H7 (cell line): ENCODE results near the gene NOXO1. TPM values are rescaled to one million over a fixed set of nuclear protein-coding genes. Genes with fewer than 3 reads are reported as not detected.
"Not testable (repeated sequence)": the region's sequence is repeated elsewhere in the genome, so short reads cannot be mapped to it uniquely, and the experiment has no call there.

ENCODE experiments used
- DNase-seq: peaks from one replicate; pipeline ENCODE4 v3.0.0; 2012
- H3K27me3 ChIP-seq: 2 replicates; pipeline ENCODE4 v1.6.0; 2011; ENCODE audit warnings: mild to moderate bottlenecking, low read length; ENCODE audit not compliant: control insufficient read depth, insufficient read depth
- H3K36me3 ChIP-seq: replicated peaks from 2 replicates; pipeline ENCODE4 v1.5.1; 2011; ENCODE audit warnings: low read length; ENCODE audit not compliant: control insufficient read depth, insufficient read depth
- H3K4me3 ChIP-seq: 2 replicates; pipeline ENCODE4 v1.5.1; 2011; ENCODE audit warnings: low read depth, mild to moderate bottlenecking, control low read depth, low read length, moderate library complexity; ENCODE audit not compliant: insufficient read depth
- total RNA-seq: library from RNA; depleted of rRNA; stranded (reverse); fragments of >200 nt; shearing (Covaris generic); gene quantifications from 2 replicates; pipeline ENCODE4 v1.2.3, GENCODE V29; 2014

The NOXO1 gene
- total RNA-seq, 1 experiment from 2014 or later = not detected

DNA sequence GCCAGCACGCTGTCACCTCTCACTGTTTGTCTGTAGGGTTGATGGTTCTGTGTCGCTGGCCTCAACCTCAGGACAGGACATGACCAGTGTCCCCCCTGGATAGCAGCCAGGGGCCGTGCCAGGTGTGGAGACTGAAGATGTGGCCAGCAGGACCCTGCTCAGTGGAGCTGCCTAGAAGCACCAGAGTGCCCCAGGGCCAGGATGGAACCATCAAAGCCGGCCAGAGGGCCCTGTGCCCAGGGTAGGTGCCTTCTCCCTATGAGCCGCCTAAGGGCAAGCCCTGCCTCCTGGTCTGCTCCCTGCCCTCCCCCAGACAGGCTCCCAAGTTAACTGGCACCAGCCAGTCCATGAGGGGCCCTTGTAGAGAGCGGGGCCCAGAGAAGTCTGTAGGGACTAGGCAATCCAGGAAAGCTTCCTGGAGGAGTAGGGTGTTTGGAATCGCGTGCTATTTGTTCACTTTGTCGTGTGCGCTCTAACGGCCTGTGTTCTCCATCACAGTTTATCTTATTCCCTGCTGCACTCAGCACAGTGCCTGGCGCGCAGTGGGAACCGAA is 22.5 kb downstream of the NOXO1 start:
- Histone ChIP-seq H3K27me3 (no peaks in the 10 kb centered on the region), H3K4me3 (peak overlapping the region; percentile 96), H3K36me3 (peaks cover 21% of the 10 kb centered on the region)
- DNase-seq = no peak

DNA sequence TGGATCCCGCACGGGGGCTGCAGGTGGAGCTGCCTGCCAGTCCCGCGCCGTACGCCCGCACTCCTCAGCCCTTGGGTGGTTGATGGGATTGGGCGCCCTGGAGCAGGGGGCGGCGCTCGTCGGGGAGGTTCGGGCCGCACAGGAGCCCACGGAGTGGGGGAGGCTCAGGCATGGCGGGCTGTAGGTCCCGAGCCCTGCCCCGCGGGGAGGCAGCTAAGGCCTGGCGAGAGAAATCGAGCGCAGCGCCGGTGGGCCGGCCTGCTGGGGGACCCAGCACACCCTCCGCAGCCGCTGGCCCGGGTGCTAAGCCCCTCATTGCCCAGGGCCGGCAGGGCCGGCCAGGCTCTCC is 23.2 kb downstream of the NOXO1 start:
- H3K4me3 ChIP-seq, H3K27me3 ChIP-seq, DNase-seq: not testable (repeated sequence)
- H3K36me3 ChIP-seq = peaks cover 15% of the 10 kb centered on the region

DNA sequence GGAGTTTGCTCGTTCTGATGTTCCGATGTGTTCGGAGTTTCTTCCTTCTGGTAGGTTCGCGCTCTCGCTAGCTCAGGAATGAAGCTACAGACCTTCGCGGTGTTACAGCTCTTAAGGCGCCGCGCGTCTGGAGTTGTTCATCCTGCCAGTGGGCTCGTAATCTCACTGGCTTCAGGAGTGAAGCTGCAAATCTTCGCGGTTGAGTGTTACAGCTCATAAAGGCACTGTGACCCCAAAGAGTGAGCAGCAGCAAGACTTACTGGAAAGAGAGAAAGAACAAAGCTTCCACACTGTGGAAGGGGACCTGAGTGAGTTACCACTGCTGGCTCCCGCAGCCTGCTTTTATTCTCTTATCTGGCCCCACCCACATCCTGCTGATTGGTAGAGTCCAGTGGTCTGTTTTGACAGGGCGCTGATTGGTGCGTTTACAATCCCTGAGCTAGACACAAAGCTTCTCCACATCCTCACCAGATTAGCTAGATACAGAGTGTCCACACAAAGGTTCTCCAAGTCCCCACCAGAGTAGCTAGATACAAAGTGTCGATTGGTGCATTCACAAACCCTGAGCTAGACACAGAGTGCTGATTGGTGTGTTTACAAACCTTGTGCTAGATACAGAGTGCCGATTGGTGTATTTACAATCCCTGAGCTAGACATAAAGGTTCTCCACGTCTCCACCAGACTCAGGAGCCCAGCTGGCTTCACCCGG is 23.7 kb downstream of the NOXO1 start:
- H3K4me3 ChIP-seq, DNase-seq, H3K27me3 ChIP-seq: not testable (repeated sequence)
- peaks cover 11% of the 10 kb centered on the region for H3K36me3 ChIP-seq

DNA sequence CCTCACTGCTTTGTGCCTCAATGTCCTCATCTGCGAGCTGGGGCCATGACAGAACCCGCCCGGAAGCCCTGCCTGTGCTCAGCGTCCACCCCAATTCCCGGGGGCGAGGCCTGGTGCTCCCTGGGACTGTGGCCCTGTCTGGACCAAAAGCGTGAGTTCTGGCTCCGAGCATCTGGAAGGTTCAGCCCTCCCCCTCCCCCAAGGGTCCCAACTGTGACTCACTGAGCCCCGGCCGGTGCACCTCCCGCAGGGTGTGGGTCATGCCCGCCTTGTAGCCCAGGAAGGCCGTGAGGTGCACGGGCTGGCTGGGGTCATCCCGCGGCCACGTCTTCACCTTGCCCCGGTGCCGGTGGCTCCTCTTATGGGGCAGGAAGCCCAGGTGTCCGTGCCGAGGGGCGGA is 27.5 kb downstream of the NOXO1 start:
- no peak for DNase-seq
- Histone ChIP-seq H3K4me3 (no peak overlapping the region), H3K27me3 (no peaks in the 10 kb centered on the region; the same call in 1 of the 2 replicates), H3K36me3 (no peaks in the 10 kb centered on the region)

DNA sequence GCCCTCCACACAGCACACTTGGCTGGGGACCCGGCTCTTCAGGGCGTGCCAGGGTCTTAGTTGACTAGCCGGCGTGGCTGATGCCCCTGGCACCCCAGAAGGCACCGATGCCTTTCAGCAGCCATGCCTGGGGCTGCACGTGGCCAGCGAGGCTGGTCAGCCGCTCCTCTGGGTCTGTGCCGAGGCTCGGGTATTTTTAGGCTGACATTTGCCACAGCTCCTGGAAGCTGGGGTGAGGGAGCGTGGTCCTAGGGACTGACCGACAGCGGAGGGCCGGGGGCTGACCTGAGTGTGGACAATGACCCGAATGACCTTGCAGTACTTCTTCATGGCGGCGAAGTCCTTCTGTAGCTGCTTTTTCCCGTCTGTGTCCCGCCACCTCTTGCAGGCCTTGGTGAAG is 30.7 kb downstream of the NOXO1 start:
- H3K27me3 ChIP-seq = no peaks in the 10 kb centered on the region; the same call in 1 of the 2 replicates
- no peak overlapping the region for H3K4me3 ChIP-seq
- DNase-seq = no peak
- no peaks in the 10 kb centered on the region for H3K36me3 ChIP-seq

DNA sequence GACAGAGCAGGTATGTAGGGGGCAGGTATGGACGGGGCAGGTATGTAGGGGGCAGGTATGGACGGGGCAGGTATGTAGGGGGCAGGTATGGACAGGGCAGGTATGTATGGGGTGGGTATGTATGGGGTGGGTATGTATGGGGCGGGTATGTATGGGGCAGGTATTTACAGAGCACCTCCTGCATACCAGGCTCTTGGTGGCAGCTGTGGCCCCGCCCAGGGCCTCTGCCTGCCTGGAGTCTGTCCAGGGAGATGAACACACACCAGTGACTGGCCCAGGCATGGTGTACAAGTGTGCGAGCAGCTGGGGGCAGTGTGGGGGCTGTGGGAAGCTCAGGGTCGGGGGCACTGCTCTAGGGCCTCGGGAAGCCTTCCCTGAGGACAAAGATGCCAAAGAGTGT is 31.2 kb downstream of the NOXO1 start:
- DNase-seq = no peak
- Histone ChIP-seq H3K4me3 (no peak overlapping the region), H3K27me3 (no peaks in the 10 kb centered on the region; the same call in 1 of the 2 replicates), H3K36me3 (no peaks in the 10 kb centered on the region)

DNA sequence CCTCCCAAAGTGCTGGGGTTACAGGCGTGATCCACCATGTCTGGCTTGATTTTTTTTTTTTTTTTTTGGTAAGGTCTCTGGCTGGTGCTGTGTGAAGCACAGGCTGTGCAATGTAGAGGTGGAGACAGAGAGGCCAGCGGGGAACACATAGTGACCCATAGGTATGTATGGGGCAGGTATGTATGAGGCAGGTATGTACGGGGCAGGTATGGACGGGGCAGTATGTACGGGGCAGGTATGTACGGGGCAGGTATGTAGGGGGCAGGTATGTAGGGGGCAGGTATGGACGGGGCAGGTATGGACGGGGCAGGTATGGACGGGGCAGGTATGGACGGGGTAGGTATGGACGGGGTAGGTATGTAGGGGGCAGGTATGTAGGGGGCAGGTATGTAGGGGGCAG is 31.8 kb downstream of the NOXO1 start:
- no peak overlapping the region for H3K4me3 ChIP-seq
- no peaks in the 10 kb centered on the region for H3K36me3 ChIP-seq
- no peak for DNase-seq
- no peaks in the 10 kb centered on the region; the same call in 1 of the 2 replicates for H3K27me3 ChIP-seq

DNA sequence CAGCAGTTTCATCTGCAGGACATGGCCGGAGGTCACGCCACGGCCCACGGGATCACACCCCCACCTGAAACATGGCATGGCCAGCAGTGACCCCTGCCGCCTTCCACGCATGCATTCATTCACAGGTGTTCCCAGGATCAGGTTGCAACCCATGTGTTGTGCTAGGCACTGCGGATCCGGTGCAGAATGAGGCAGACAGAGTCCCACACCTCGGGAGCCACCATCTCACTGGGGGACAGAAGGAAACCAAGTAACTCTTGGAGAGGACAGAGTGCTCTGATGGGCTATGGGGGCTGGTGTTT is 33.9 kb downstream of the NOXO1 start:
- peaks cover 1% of the 10 kb centered on the region; the same call in 1 of the 2 replicates for H3K27me3 ChIP-seq
- H3K36me3 ChIP-seq = no peaks in the 10 kb centered on the region
- no peak for DNase-seq
- no peak overlapping the region for H3K4me3 ChIP-seq

DNA sequence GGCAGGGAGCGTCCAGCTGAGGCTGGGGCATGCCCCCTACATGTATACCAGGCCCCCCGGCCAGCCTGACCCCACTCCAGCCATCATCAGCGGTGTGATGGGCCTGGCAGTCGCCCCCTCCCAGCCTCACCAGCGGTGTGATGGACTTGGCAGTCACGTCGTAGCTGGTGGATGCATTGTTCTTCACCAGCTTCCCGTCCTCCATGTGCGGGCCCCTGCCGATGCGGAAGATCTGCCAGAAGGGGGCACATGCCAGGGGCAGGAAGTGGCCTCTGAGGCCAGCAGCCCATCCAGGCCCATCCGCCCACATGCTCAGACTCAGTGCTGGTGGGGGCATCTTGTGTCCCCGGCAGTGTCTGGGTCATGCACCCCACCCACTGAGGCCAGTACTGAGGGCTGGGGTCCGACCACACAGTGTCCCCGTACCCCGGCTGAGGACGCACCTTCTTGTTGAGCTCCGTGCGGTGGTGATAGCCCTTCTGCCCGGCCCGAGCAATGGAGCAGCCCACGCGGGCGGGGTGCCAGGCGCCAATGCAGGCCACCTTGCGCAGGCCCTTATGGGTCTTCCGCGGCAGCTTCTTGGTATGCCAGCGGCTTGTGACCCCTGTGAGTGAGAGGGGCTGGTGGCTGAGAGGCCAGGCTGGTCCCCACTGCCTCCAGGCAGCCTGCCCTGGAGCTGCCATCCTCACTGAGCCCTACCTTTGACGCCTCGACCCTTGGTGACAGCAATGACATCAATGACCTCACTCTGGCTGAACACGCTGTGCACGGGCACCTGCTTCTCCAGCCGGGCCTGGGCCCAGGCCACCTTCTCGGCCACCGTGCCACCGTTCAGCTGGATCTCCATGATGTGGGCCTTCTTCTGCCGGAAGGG is 34.5 kb downstream of the NOXO1 start:
- peak; percentile 72 for DNase-seq
- Histone ChIP-seq H3K36me3 (no peaks in the 10 kb centered on the region), H3K27me3 (peaks cover 3% of the 10 kb centered on the region; the same call in 1 of the 2 replicates), H3K4me3 (no peak overlapping the region)

DNA sequence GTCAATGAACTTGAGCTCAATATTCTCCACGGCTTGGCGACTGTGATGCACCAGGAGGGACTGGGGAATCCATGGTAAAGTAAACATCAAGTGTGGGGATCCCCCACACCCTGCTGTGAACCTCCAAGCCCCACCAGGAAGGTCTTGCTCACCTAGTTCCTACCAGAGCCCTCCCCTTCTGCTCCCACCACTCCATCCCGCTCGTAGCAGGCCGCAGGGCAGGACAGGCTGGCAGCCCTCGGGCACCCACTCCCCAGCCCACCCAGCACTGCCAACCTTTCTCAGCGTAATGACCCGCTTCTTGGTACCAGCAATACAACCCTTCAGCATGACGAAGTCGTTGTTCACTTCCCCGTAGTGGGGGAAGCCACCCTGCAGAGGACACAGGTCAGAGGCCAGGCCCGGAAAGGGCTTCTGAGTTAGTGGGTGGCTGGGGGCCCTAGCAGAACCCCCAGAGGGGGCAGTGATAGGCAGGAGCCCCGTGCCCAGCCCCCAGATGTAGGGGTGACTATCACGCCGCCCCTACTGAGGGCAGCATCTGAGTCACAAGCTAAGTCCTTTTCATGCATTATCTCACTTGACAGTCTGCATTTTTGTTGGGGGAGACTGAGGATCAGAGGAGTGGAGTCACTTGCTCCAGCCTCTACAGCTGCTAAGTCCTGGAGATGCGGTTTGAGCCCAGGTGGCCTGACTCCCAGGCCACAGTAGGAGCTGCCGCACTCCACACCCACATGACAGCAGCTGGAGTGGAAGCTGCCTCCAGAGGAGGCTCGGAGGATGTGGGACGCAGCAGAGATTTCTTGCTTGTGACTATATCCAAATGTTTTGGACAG is 35.5 kb downstream of the NOXO1 start:
- DNase-seq = no peak
- no peak overlapping the region for H3K4me3 ChIP-seq
- peaks cover 3% of the 10 kb centered on the region; the same call in 1 of the 2 replicates for H3K27me3 ChIP-seq
- H3K36me3 ChIP-seq = 0 out of 2 replicates have a peak, but pooled peaks cover under 1% of the 10 kb centered on the region

DNA sequence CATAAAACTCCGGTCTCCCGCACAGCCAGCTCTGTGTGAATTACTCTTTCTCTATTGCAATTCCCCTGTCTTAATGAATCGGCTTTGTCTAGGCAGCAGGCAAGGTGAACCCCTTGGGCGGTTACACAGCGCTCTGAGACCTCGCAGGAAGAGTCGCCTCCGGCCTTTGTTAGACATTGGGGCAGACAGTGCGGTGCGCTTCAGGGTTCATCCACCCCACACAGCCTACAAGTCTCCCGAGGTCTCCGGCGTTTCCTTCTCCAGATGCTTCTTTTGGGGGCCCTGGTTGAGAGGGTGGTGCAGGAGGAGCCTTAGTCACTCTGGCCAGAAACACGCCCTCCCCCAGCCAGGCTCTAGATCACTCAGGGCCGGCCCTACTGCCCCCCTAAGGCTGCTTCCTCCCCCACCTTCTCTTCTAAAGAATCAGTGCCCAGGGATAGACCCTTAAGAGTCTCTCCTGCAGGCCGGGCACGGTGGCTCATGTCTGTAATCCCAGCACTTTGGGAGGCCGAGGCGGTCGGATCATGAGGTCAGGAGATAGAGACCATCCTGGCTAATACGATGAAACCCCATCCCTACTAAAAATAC is 36.6 kb downstream of the NOXO1 start:
- DNase-seq = no peak
- peaks cover 3% of the 10 kb centered on the region; the same call in 1 of the 2 replicates for H3K27me3 ChIP-seq
- no peak overlapping the region for H3K4me3 ChIP-seq
- H3K36me3 ChIP-seq = peaks cover 4% of the 10 kb centered on the region

DNA sequence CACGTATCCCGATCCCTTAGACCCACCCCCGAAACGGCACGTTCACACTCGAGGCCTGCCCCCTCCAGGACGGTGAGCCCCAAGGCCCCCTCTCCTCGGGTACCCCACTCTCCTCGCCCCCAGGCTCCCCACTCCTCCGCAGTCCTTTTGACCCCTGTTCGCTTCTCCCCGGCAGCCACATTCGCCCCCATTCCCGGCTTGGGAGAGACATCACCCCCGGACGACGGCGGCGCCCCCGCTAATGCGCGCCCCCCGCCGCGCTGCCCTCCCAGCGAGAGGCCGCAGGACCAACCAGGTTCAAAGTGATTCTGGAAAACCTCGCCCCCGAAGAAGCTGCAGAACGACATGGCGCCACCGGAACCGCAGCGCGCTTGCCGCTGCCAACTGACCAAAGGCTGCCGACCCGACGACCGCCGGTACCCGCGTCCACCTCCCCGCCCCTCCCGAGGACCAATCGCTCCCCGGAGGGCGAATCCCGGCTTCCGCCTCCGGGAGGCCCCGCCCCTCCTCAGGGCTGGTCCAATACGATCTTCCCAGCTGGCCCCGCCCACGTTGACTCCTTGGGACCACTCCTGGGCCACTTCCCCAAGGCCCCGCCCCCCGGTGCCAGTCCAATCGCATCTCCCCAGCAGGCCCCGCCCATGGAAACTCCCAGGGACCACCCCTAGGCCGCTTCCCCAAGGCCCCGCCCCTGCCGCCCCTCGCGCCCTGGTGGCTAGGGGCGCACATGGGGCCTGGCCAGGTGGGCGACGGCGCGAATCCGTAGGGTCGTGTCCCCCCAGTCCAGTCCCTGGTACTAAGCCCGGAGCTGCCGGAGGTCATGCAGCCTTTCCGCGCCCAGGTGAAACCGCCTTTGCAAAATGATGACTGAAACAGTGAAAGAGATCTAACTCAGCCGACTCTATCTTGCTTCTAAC is 38.2 kb downstream of the NOXO1 start, which contains the start of gene MSRB1:
Gene MSRB1, minus strand, starts transcription at position 390 of the 917 bp plus-strand sequence. Its CDS starts 43 bp downstream, at position 347.
- Histone ChIP-seq H3K36me3 (peaks cover 8% of the 10 kb centered on the region), H3K27me3 (peaks cover 3% of the 10 kb centered on the region; the same call in 1 of the 2 replicates), H3K4me3 (peak within 1 kb of the TSS; percentile 76)
- peak; percentile 100 for DNase-seq
